Glomerular visceral epithelial cell (primary cell): ENCODE results near the gene BICRAL.
"Not testable (repeated sequence)": the region's sequence is repeated elsewhere in the genome, so short reads cannot be mapped to it uniquely, and the experiment has no call there.

Experiments
- DNase-seq: peaks from one replicate; pipeline ENCODE4 v3.0.0-alpha.2; 2016; ENCODE audit errors: extremely low spot score

The BICRAL gene

DNA sequence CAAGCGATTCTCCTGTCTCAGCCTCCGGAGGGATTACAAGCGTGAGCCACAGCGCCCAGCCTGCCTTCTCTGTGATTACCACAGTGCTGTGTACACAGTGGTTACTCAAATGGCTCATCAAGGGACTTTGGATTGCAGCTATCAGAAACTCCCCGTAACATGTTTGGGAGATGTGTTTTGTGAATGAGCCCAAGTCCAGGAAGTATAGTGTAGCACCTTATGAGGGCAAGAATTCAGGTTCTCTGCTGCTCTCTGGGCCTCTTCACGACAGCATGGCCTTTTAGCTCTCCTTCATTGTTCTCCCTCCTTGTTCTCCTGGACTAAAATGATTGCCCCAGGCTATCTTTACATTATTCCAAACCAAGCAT, 63.5 kb downstream of the BICRAL start:
- no peak for DNase-seq

DNA sequence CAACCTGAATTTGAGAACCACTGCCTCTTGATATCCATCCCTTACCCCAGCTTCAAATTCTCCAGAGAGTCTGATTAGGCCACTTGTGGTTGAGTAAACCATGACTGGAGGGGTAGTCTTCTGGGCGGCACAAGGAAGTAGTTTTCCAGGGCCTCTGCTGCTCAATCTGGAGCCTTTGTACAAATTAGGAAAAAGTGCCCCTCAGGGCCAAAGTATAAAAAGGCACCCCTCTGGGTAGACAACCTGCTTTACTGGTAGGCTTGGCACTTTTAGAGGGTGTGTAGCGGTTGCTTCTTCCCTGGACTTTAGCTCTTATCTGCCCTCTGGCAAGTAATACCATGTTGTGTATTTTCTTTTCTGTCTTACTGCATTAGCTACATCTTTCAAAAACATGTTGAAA, 64.7 kb downstream of the BICRAL start:
- DNase-seq: no peak

DNA sequence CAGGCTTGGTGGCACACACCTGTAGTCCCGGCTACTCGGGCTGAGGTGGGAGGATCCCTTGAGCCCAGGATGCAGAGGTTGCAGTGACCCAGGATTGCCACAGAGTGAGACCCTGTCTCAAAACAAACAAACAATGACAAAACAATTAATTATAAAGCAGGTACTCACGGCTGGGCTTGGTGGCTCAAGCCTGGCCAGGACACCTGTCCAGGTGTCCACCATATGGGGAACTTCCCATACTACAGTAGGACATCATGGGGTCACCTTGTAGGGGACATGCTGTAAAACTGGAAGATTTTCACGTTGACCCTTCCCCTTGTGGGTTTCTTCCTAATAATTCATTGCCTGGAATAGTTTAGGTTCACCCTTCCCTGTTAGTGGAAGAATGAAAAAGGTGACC, 66.8 kb downstream of the BICRAL start:
- no peak for DNase-seq

DNA sequence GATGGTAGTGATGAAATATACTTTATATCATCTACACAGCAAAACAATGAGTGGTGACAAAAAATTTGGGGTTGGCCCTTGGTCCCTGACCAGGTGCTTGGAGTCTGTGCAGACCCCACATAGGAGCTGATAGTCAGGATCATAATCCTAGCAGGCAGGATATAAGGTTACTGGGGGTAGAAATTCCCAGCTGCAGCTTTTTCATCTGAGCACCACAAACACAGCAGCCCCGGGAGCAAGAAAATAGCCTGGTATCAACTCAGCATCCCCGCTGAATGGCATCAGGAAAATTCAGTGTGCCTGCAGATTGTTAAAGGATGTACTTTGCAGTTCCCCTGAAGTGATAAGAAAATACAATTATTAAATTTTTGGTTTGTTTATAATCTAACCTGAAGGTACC, 69.7 kb downstream of the BICRAL start:
- no peak for DNase-seq

DNA sequence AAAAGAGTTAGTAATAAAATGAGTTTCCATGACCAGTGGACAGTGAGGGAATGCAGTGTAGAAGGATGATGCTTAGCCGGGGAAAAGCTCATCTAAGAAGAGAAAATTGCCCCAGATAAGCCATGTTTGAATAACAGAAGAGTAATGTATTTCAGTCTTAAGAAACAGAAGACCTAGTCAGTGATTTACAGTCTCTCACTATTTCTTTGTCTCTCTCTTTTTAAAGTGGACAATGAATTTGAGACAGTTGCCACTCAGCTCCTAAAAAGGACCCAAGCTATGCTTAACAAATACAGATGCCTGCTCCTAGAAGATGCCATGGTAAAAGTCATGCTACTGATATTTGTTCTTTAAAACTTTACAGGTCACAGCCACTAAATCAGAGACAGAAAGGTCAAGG, 78.2 kb downstream of the BICRAL start:
- DNase-seq: no peak

DNA sequence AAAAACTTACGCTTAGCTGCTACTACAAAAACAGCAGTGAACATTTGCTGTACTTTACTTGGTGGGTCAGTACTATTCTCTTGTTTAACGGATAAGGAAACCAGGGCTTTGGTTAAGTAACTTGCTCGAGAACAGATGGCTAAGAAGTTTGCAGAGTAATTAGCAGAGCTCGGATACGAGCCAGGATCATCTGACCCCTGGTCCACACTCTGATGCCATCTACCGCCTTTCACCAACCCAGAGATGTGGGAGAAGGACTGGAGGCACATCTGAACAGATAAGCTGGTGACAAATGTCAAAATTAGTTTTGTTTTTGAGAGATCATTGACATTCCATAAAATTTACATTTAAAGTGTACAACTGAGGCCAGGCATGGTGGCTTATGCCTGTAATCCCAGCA, 78.6 kb downstream of the BICRAL start:
- no peak for DNase-seq

DNA sequence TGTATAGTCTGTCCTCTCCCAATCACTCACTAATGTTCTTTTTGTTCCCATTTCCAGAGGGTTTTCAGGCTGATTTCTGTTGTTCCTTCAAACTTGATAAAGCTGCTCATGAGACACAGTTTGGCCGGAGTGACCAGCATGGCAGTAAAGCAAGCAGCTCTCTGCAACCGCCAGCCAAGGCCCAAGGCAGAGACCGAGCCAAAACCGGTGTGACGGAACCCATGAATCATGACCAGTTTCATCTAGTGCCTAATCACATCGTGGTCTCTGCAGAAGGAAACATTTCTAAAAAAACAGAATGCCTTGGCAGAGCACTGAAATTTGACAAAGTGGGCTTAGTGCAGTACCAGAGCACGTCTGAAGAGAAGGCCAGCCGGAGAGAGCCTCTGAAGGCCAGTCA, 82.8 kb downstream of the BICRAL start:
- DNase-seq: no peak

DNA sequence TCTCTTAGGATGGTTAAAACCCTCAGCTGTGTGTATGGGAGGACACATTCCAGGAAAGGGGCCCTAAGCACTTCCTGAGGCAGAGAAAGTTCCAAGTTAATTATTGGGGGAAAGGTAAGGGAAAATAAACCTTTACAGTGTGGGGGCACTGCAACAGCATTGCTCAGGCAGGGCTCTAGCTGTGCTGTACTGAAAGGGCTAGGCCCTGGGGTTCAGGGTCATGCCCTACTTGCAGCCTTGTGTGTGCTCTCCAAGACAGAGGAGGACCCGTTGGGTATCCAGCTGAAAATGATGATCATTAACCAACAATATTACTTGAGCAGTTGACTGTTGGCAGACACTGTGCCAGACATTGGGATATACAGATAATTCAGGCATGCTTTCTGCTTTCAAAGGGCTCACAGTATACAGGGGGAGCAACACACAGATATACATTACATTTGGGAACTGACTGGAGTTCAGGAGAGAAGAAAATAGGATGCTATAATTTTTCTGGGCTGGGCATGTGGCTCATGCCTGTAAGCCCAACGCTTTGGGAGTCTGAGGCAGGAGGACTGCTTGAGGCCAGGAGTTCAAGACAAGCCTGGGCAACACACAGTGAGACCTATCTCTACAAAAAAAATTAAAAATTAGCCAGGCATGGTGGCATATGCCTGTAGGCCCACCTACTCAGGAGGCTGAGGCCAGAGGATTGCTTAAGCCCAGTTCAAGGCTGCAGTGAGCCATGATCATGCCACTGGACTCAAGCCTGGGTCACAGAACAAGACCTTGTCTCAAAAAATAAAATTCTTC, 88.5 kb downstream of the BICRAL start:
- no peak for DNase-seq

DNA sequence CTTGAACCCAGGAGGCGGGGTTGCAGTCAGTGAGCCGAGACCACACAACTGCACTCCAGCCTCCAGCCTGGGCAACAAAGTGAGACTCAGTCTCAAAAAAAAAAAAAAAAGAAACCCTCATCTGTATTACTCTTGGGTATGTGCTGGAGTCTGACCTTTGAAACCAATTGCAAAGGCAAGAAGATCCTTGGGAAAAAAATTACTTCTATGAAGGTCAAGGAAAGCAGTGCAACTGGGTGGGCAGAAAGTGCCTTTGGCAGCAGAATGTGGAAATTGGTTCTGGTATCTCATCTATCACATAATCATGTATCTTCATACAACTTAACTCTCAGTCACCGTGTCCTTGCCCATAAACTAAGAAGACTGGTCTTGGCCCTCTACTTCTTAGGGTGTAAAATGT, 89.9 kb downstream of the BICRAL start:
- no peak for DNase-seq

DNA sequence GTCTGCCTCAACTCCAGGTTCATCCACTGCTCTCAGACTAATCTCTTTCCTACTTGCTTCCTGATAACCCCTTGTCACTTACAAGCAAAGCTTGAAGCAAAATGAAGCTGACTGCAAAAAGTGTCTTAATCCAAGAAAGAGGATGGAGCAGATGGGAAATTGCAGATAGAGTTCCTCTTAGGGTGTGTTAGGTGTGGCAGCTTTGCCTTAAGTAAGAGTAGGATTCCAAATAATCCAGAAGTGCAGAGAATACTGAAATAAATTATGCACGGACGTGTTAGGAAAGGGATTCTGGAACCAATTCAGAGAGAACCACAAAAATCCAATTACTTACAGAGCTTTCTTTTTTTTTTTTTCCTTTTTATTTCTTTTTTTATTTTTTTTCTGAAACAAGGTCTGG, 91.5 kb downstream of the BICRAL start:
- no peak for DNase-seq

DNA sequence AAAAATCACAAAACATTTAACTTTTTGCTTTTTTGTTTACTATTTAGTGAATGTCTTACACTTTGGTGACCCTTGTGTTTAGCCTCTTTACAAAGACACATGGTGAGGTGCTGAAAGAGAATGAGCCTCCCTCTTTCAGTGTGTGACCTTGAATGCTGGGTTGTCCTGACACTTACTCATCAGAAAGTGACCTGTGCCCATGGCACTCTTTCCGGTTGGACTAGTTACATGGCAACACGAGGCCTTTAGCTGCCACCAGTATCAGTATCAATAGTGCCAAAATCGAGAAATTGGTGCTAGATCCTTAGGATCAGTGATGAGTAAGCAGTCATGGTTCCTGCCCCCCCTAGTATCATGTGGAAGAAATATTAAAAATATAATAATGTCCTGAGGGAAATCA, 95.8 kb downstream of the BICRAL start:
- no peak for DNase-seq

DNA sequence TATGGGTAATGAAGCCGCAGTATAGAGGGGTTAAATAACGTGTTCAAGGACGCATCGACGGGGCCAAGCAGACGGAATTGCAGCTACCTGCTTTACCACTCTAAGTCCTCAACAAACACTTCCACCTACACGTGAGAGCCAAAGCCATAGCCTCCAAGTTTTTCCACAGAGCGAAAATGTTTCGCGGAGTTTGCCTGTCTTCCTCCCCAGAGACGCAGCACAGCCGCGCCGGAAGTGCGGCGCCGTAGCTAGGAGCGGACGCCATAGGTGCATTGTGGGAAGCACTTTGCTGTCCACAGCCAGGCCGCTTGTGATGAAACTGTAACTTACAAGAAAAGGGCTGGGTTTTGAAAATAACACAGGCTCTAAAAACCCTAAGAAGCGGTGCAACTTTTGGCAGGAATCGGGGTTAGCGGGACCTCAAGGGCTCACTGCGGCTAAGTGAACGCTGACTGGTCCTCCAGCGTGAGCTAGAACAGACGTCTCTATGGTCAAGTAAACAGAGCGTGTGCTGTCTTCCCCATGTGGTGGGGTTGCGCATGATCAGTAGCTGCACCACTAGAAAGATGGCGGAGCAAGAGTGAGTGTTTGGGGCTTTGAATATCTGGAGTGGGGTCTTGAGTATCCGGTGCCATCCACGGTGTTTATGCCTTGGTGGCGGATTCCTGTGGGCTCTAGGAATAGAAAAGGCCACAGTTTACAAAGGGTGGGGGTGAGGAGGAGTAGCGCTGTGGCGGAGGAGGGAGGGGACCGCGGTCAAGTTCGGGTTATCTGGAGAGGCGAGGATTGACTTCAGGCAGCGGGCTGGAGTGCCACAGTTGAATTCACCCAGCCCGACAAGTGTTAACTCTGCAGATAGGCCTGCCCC, 97.8 kb downstream of the BICRAL start, which contains the start of gene RPL7L1:
Gene RPL7L1, plus strand, starts transcription at position 245 of the 868 bp plus-strand sequence. Its CDS starts 295 bp downstream, at position 540.
- DNase-seq: peak; percentile 87

DNA sequence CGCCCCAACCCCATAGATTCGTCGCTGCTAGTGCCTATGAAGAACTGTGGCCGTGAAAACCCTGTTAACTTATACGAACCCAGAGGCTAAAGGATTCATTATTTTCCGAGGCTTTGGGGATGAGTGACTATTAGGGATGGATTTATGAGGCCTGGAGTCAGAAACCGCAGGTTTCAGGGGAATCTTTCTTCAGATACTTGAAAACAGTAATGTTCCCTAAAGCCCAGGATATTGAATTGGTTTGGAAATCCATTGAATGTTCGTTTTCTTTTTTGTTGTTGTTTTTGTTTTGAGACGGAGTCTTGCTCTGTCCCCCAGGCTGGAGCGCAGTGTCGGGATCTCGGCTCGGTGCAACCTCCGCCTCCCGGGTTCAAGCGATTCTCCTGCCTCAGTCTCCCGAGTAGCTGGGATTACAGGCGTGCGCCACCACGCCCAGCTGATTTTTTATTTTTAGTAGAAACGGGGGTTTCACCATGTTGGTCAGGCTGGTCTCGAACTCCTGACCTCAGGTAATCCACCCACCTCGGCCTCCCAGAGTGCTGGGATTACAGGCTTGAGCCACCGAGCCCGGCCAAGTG, 98.5 kb downstream of the BICRAL start:
- not testable (repeated sequence) for DNase-seq

DNA sequence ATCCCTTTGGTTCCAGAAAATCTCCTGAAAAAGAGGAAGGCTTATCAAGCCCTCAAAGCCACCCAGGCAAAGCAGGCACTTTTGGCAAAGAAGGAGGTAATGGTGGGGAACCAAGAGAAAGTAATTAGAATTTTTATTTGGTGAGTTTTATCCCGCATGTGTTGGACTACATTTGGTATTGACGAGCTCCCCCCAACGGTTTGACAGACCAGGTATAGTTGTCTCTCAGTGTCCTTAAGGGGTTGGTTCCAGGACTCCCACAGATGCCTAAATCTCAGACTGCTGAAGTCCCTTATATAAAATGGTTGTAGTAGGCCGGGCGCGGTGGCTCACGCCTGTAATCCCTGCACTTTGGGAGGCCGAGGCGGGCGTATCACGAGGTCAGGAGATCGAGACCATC, 99.0 kb downstream of the BICRAL start:
- not testable (repeated sequence) for DNase-seq

DNA sequence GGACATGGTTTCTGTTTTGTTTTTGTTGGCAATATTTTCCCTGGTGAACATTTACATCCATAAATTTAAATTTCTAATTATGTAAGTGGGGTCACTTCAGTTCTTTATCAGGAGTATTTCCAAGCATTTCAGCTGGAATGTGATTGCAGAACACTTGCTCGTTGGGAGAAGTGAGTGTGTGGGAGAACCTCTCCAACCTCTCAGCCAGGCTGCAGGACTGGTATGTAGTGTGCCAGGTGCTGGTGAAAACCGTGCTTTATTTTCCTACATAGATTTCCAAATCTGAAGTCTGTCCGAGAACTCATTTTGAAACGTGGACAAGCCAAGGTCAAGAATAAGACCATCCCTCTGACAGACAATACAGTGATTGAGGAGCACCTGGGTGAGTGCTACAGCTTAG, 103.8 kb downstream of the BICRAL start:
- DNase-seq: no peak

DNA sequence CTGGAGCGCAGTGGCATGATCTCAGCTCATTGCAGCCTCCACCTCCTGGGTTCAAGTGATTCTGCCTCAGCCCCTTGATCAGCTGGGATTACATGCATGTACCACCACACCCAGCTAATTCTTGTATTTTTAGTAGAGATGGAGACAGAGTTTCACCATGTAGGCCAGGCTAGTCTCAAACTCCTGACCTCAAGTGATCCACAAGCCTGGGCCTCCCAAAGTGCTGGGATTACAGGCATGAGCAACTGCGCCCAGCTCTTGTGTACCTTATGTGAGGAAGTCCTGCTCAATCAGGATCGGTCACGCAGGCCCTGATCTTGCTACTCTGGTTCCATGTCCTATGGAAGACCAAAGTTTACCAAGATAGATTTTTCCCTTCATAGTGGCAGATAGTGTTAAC, 106.3 kb downstream of the BICRAL start:
- not testable (repeated sequence) for DNase-seq

DNA sequence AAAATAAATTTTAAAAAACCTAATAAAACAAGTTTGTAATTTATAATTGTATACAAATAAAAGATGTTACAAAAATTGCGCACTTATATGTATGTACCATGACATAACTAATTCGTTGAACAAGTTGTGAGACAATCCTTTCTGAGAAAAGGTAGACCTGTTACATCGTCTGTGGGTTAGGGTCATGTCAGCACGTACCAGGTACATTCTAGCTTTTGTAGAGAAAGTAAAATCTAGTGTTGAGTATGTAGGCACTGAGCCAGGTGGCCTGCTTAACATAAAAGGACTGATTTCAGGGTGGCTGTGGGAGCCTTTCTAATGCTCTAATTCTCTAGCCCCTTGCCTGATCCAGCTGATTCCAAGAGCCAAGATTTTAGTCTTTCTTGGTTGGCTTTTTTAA, 108.0 kb downstream of the BICRAL start:
- no peak for DNase-seq

DNA sequence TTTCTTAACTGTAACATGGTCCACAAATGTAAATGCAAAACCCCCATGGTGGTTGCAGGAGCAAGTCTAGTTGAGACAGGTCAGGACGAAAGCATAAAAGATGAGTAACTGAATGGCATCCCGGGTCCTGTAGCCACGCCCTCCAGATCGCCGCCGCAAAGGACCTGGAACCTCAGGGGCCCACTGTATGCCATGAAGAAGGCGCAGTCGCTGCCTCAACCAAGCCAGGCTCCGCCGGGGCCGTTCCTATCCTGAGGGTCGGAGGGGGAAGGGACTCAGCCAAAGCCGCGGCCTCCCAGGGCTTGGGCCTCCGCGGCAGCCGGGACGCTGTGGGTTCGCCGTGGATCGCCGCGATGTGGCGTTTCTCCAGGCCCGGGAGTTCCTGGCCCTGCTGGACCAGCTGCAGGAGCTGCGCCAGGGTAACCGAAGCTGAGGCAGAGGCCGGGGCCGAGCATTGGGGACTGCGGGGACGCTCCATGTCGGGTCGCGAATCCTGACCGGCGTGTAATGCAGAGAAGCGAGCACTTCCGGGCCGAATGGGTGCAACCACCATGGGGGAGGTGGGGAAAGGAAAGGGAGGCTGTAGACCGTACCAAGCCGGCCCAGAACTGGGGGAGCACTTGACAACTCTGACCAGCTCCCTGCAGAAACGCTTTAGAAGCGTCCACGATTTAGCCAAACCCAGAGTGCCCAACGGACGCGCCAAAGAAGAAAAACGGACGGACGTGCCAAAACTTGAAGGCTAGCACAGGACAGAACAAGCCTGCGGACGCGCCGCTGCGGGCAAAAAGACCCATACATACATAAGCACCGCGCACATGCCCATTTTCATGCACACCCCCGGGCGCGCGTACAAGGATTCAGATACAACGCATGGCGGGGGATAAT, 108.7 kb downstream of the BICRAL start:
- peak; percentile 95 for DNase-seq

DNA sequence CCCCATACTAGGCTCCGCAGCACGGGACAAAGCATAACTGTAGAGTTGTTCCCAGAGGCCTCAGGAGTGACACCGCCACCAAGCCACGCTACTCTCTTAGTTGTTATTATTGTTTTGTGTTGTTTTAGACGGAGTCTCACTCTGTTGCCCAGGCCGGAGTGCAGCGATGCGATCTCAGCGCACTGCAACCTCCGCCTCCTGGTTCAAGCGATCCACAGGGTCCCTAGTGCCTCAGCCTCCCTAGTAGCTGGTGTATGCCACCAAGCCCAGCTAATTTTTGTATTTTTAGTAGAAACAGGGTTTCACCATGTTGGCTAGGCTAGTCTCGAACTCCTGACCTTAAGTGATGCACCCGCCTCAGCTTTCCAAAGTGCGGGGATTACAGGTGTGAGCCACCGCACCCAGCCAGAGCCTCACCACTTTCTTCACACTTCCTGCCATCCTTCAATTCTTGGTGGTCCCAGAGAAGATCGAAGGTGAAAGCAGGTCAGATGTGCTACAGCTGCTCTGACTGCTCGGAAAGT, 109.4 kb downstream of the BICRAL start:
- DNase-seq: no peak

DNA sequence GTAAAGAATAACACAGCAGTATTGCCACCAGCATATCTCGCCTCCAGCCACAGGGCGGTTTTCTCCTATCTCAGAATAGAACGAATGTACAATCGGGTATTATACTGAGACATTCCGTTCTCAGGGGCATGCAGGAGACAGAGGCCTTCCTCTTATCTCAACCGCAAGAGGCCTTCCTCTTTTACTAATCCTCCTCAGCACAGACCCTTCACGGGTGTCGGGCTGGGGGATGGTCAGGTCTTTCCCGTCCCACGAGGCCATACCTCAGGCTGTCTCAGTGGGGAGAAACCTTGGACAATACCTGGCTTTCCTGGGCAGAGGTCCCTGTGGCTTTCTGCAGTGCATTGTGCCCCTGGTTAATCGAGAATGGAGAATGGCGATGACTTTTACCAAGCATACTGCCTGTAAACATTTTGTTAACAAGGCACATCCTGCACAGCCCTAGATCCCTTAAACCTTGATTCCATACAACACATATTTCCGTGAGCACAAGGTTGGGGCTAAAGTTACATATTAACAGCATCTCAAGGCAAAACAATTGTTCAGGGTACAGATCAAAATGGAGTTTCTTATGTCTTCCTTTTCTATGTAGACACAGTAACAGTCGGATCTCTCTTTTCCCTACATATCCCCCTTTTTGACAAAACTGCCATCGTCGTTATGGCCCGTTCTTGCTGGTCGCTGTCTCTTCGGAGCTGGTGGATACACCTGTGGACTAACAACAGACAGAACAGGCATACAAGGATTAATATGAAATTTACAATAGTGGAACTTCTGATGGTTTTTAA, 112.4 kb downstream of the BICRAL start:
- DNase-seq: not testable (repeated sequence)
